BLaER1 (cell line): ENCODE measurements around the gene FOXP1.

ENCODE experiments used
- H3K27ac ChIP-seq: shearing (Covaris generic); formaldehyde crosslinking; 2 replicates; pipeline ENCODE4 v1.8.1; 2022
- H3K27me3 ChIP-seq: shearing (Covaris generic); formaldehyde crosslinking; 2 replicates; pipeline ENCODE4 v1.8.1; 2022
- H3K36me3 ChIP-seq: shearing (Covaris generic); formaldehyde crosslinking; 2 replicates; pipeline ENCODE4 v1.8.1; 2022
- H3K4me1 ChIP-seq: shearing (Covaris generic); formaldehyde crosslinking; 2 replicates; pipeline ENCODE4 v1.8.1; 2022
- H3K4me2 ChIP-seq: shearing (Covaris generic); formaldehyde crosslinking; 2 replicates; pipeline ENCODE4 v1.8.1; 2022
- H3K4me3 ChIP-seq: shearing (Covaris generic); formaldehyde crosslinking; 2 replicates; pipeline ENCODE4 v1.8.1; 2022
- H3K9ac ChIP-seq: shearing (Covaris generic); formaldehyde crosslinking; 2 replicates; pipeline ENCODE4 v1.8.1; 2022
- H3K9me3 ChIP-seq: shearing (Covaris generic); formaldehyde crosslinking; 2 replicates; pipeline ENCODE4 v1.8.1; 2022
- H4K20me1 ChIP-seq: shearing (Covaris generic); formaldehyde crosslinking; 2 replicates; pipeline ENCODE4 v1.8.1; 2022
- Cebpa-rat ChIP-seq: shearing (Covaris generic); IDR thresholded peaks from 2 replicates; pipeline ENCODE4 v1.8.1; 2022

FOXP1 gene

GRCh38 chr3:71129611-71130431, 453.7 kb downstream of the FOXP1 start:
- peaks cover 9% of the 10 kb centered on the region for H3K27me3 ChIP-seq
- H4K20me1 ChIP-seq, result no peaks in the 10 kb centered on the region; the same call in 1 of the 2 replicates
- no peaks in the 10 kb centered on the region for H3K9me3 ChIP-seq
- H3K4me2 ChIP-seq, result peak overlapping the region; percentile 76
- no peak for TF ChIP-seq Cebpa-rat
- peaks cover 49% of the 10 kb centered on the region for H3K4me1 ChIP-seq
- peak overlapping the region; percentile 76 for H3K27ac ChIP-seq
- no peaks in the 10 kb centered on the region for H3K36me3 ChIP-seq
- H3K9ac ChIP-seq, result peak overlapping the region; percentile 77
- peak overlapping the region; percentile 68 for H3K4me3 ChIP-seq

DNA sequence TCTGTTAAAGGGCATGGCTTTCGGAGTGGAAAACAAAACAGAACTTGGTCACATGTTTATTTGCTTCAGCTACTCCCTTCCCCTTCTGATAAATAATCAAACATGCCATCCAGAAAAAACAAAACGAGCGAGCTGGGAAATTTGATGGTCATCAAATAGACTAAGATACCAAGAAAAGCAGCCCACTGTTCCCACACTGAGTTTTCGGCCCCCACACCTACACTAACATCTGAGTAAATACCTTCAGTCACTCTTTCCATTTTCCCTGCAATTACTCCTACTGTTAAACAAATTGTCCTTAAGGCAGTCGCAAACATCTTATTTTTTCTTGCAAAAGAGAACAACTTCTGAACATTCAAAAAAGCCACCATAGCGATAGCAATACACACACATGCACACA, 454.6 kb downstream of the FOXP1 start:
- Histone ChIP-seq H4K20me1 (no peaks in the 10 kb centered on the region; the same call in 1 of the 2 replicates), H3K4me2 (peak overlapping the region; percentile 76), H3K4me3 (peak overlapping the region; percentile 68), H3K27ac (peak overlapping the region; percentile 16; the same call in 1 of the 2 replicates), H3K9me3 (no peaks in the 10 kb centered on the region), H3K27me3 (peaks cover 9% of the 10 kb centered on the region), H3K4me1 (peaks cover 49% of the 10 kb centered on the region), H3K36me3 (no peaks in the 10 kb centered on the region), H3K9ac (peak overlapping the region; percentile 77)
- TF ChIP-seq Cebpa-rat, result no peak

DNA sequence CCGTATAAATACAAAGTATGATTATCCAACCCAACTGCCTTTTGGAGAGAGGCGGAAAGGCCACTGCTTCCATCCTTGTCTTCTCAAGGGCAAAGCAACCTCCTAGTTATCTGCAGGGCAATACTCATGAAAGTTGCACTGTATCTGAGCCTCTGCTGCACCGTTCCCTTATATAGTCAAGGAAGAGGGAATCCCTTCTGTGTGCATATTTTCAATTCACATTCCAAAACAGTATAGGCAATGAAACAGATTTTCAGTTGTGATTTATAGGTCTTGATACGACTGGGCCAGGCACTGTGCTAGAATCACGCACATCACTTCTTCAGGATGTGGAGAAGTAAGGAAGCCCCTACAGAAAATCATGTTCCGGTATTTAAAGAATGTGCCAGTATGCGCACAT, 455.7 kb downstream of the FOXP1 start:
- peaks cover 7% of the 10 kb centered on the region; the same call in 1 of the 2 replicates for H4K20me1 ChIP-seq
- peaks cover 9% of the 10 kb centered on the region for H3K27me3 ChIP-seq
- no peak for TF ChIP-seq Cebpa-rat
- peak overlapping the region; percentile 17; the same call in 1 of the 2 replicates for H3K9ac ChIP-seq
- peak overlapping the region; percentile 76 for H3K4me2 ChIP-seq
- peak overlapping the region; percentile 1; the same call in 1 of the 2 replicates for H3K4me3 ChIP-seq
- H3K4me1 ChIP-seq, result peaks cover 49% of the 10 kb centered on the region
- no peaks in the 10 kb centered on the region for H3K36me3 ChIP-seq
- no peaks in the 10 kb centered on the region for H3K9me3 ChIP-seq
- H3K27ac ChIP-seq, result no peak overlapping the region

GRCh38 chr3:71127052-71127831, 456.3 kb downstream of the FOXP1 start:
- H3K9ac ChIP-seq, result peak overlapping the region; percentile 17; the same call in 1 of the 2 replicates
- H3K36me3 ChIP-seq, result no peaks in the 10 kb centered on the region
- H3K27me3 ChIP-seq, result peaks cover 7% of the 10 kb centered on the region
- no peak for TF ChIP-seq Cebpa-rat
- peak overlapping the region; percentile 46 for H3K27ac ChIP-seq
- H3K4me1 ChIP-seq, result peaks cover 49% of the 10 kb centered on the region
- H4K20me1 ChIP-seq, result peaks cover 12% of the 10 kb centered on the region; the same call in 1 of the 2 replicates
- peak overlapping the region; percentile 76 for H3K4me2 ChIP-seq
- no peaks in the 10 kb centered on the region for H3K9me3 ChIP-seq
- peak overlapping the region; percentile 1; the same call in 1 of the 2 replicates for H3K4me3 ChIP-seq

DNA sequence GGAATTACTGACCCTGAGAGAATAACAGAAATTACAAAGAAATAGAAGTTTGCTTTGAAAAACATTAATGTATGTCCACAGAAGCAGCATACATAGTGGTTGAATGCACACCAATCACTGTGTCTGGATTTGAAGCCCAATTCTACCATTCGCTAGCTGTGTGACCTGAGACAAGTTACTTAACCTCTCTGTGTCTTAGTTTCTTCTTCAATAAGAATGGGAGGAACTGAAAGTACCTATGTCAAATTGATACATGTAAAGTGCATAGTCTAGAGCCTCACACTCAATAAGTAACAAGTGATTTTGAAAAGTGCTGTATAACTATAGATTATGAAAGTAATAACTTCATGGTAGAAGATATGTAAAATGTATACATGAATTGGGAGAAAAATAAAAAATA, 457.8 kb downstream of the FOXP1 start:
- Histone ChIP-seq H3K27me3 (no peaks in the 10 kb centered on the region), H3K9me3 (no peaks in the 10 kb centered on the region), H3K4me2 (no peak overlapping the region), H3K9ac (no peak overlapping the region), H4K20me1 (peaks cover 27% of the 10 kb centered on the region; the same call in 1 of the 2 replicates), H3K4me3 (no peak overlapping the region), H3K4me1 (peaks cover 35% of the 10 kb centered on the region), H3K36me3 (no peaks in the 10 kb centered on the region), H3K27ac (no peak overlapping the region)
- no peak for TF ChIP-seq Cebpa-rat

GRCh38 chr3:71124048-71124447, 459.5 kb downstream of the FOXP1 start:
- Histone ChIP-seq H4K20me1 (peaks cover 35% of the 10 kb centered on the region; the same call in 1 of the 2 replicates), H3K4me2 (no peak overlapping the region), H3K36me3 (0 out of 2 replicates have a peak, but pooled peaks cover 4% of the 10 kb centered on the region), H3K9me3 (no peaks in the 10 kb centered on the region), H3K27me3 (no peaks in the 10 kb centered on the region), H3K4me3 (no peak overlapping the region), H3K4me1 (peaks cover 29% of the 10 kb centered on the region), H3K9ac (no peak overlapping the region), H3K27ac (no peak overlapping the region)
- TF ChIP-seq Cebpa-rat, result no peak

GRCh38 chr3:71122641-71123040, 460.9 kb downstream of the FOXP1 start:
- Histone ChIP-seq H3K27ac (no peak overlapping the region), H3K9ac (no peak overlapping the region), H3K4me2 (no peak overlapping the region)

GRCh38 chr3:71121429-71122167, 461.9 kb downstream of the FOXP1 start:
- Histone ChIP-seq H3K4me2 (no peak overlapping the region), H3K9ac (no peak overlapping the region), H3K4me3 (no peak overlapping the region), H3K27me3 (no peaks in the 10 kb centered on the region), H3K9me3 (no peaks in the 10 kb centered on the region), H3K27ac (no peak overlapping the region), H3K36me3 (0 out of 2 replicates have a peak, but pooled peaks cover 6% of the 10 kb centered on the region), H3K4me1 (peaks cover 15% of the 10 kb centered on the region), H4K20me1 (peaks cover 45% of the 10 kb centered on the region)
- no peak for TF ChIP-seq Cebpa-rat

More at GRCh38 chr3:71122641-71123040, 460.9 kb downstream of the FOXP1 start:
- H3K27me3 ChIP-seq, result no peaks in the 10 kb centered on the region
- H3K36me3 ChIP-seq, result 0 out of 2 replicates have a peak, but pooled peaks cover 6% of the 10 kb centered on the region
- H3K9me3 ChIP-seq, result no peaks in the 10 kb centered on the region
- peaks cover 21% of the 10 kb centered on the region for H3K4me1 ChIP-seq
- no peak for TF ChIP-seq Cebpa-rat
- H4K20me1 ChIP-seq, result peaks cover 35% of the 10 kb centered on the region; the same call in 1 of the 2 replicates
- no peak overlapping the region for H3K4me3 ChIP-seq

- no peak for TF ChIP-seq Cebpa-rat
- H3K4me3 ChIP-seq, result no peak overlapping the region
- H3K9me3 ChIP-seq, result no peaks in the 10 kb centered on the region
- H3K9ac ChIP-seq, result no peak overlapping the region
- H3K36me3 ChIP-seq, result 0 out of 2 replicates have a peak, but pooled peaks cover 6% of the 10 kb centered on the region
- H3K4me1 ChIP-seq, result peaks cover 11% of the 10 kb centered on the region
- H3K4me2 ChIP-seq, result no peak overlapping the region
- no peak overlapping the region for H3K27ac ChIP-seq
- peaks cover 55% of the 10 kb centered on the region for H4K20me1 ChIP-seq
- no peaks in the 10 kb centered on the region for H3K27me3 ChIP-seq
Observed at GRCh38 chr3:71120012-71120411, 463.5 kb downstream of the FOXP1 start.
